OCI-LY3 (cell line): ENCODE measurements around the gene CYTH1.

Experiments used
- H2AFZ ChIP-seq: fragments of 200-600, 300-600 bp; shearing (Covaris generic); 2 replicates; pipeline ENCODE4 v1.6.0; 2014; ENCODE audit warnings: antibody characterized with exemption, low read depth, low read length
- H3K27ac ChIP-seq: fragments of 200-600, 300-600 bp; sonication (generic); 2 replicates; pipeline ENCODE4 v1.5.1; 2014; ENCODE audit warnings: mild to moderate bottlenecking, low read length, moderate library complexity, mixed read lengths
- H3K27me3 ChIP-seq: fragments of 200-600, 300-600 bp; sonication (generic); 2 replicates; pipeline ENCODE4 v1.6.1; 2014; ENCODE audit warnings: low read depth, low read length, mixed read lengths
- H3K36me3 ChIP-seq: fragments of 200-600, 300-600 bp; sonication (generic); replicated peaks from 2 replicates; pipeline ENCODE3; 2014; ENCODE audit warnings: low read depth, low read length, mixed read lengths
- H3K4me1 ChIP-seq: fragments of 300-600, 200-600 bp; sonication (generic); 2 replicates; pipeline ENCODE4 v1.6.1; 2014; ENCODE audit warnings: low read length, mixed read lengths
- H3K4me2 ChIP-seq: fragments of 200-600, 300-600 bp; sonication (generic); 2 replicates; pipeline ENCODE4 v1.6.1; 2014; ENCODE audit warnings: low read length, mixed read lengths
- H3K4me3 ChIP-seq: fragments of 300-600, 200-600 bp; sonication (generic); 2 replicates; pipeline ENCODE4 v1.5.1; 2014; ENCODE audit warnings: antibody characterized with exemption, mild to moderate bottlenecking, low read length, moderate library complexity
- H3K79me2 ChIP-seq: fragments of 300-600, 200-600 bp; shearing (Covaris generic); 2 replicates; pipeline ENCODE4 v1.6.1; 2014; ENCODE audit warnings: mild to moderate bottlenecking, low read length, mixed read lengths
- H3K9ac ChIP-seq: fragments of 300-600, 200-600 bp; shearing (Covaris generic); 2 replicates; pipeline ENCODE4 v1.6.0; 2014; ENCODE audit warnings: mild to moderate bottlenecking, low read length, moderate library complexity
- H3K9me3 ChIP-seq: fragments of 200-600, 300-600 bp; shearing (Covaris generic); 2 replicates; pipeline ENCODE4 v1.6.1; 2014; ENCODE audit warnings: low read length, mixed read lengths; ENCODE audit not compliant: insufficient read depth
- H4K20me1 ChIP-seq: fragments of 200-600, 300-600 bp; sonication (generic); 2 replicates; pipeline ENCODE4 v1.6.1; 2016; ENCODE audit warnings: low read length, mixed read lengths; ENCODE audit not compliant: insufficient read depth
- CTCF ChIP-seq: fragments of 200-600, 300-600 bp; sonication (generic); IDR thresholded peaks from 2 replicates; pipeline ENCODE4 v1.5.1; 2014; ENCODE audit warnings: antibody characterized with exemption, low read length, low read depth
- EZH2phosphoT487 ChIP-seq: fragments of 200-600 bp; shearing (Covaris generic); IDR thresholded peaks from 2 replicates; pipeline ENCODE4 v1.6.1; 2018; ENCODE audit warnings: antibody characterized with exemption, mixed run types, low read depth

CYTH1 gene

GRCh38 chr17:78731904-78732303 is 50.2 kb downstream of the CYTH1 start:
- TF ChIP-seq EZH2phosphoT487 = no peak
- no peak overlapping the region for H3K4me3 ChIP-seq
- H3K79me2 ChIP-seq = peaks cover 99% of the 10 kb centered on the region
- no peak overlapping the region for H3K9ac ChIP-seq
- H2AFZ ChIP-seq = no peak overlapping the region
- H3K27ac ChIP-seq = no peak overlapping the region
- H3K27me3 ChIP-seq = no peaks in the 10 kb centered on the region
- peaks cover 7% of the 10 kb centered on the region for H3K36me3 ChIP-seq
- H3K4me1 ChIP-seq = peaks cover 44% of the 10 kb centered on the region
- H3K4me2 ChIP-seq = no peak overlapping the region
- peaks cover 71% of the 10 kb centered on the region for H4K20me1 ChIP-seq
- H3K9me3 ChIP-seq = no peaks in the 10 kb centered on the region

- H3K79me2 ChIP-seq = peaks cover 99% of the 10 kb centered on the region
- H3K4me1 ChIP-seq = peaks cover 50% of the 10 kb centered on the region
- no peak overlapping the region for H3K9ac ChIP-seq
- no peaks in the 10 kb centered on the region for H3K9me3 ChIP-seq
- H4K20me1 ChIP-seq = peaks cover 79% of the 10 kb centered on the region
- no peak for TF ChIP-seq EZH2phosphoT487
- TF ChIP-seq CTCF = no peak
- no peak overlapping the region for H2AFZ ChIP-seq
- no peak overlapping the region for H3K4me3 ChIP-seq
- H3K27ac ChIP-seq = no peak overlapping the region
- H3K4me2 ChIP-seq = no peak overlapping the region
- H3K36me3 ChIP-seq = peaks cover 10% of the 10 kb centered on the region
- H3K27me3 ChIP-seq = no peaks in the 10 kb centered on the region
Measured at GRCh38 chr17:78729641-78730040, 52.4 kb downstream of the CYTH1 start.

- TF ChIP-seq EZH2phosphoT487 (no peak), CTCF (no peak)
- Histone ChIP-seq H4K20me1 (peaks cover 87% of the 10 kb centered on the region), H3K27ac (no peak overlapping the region), H3K79me2 (peaks cover 99% of the 10 kb centered on the region), H3K4me2 (no peak overlapping the region), H3K9me3 (no peaks in the 10 kb centered on the region), H3K4me1 (peaks cover 49% of the 10 kb centered on the region), H3K27me3 (no peaks in the 10 kb centered on the region), H3K36me3 (peaks cover 10% of the 10 kb centered on the region), H3K9ac (no peak overlapping the region), H2AFZ (no peak overlapping the region), H3K4me3 (no peak overlapping the region)
Measured at GRCh38 chr17:78728495-78728894, 53.6 kb downstream of the CYTH1 start.

GRCh38 chr17:78727476-78728229 is 54.4 kb downstream of the CYTH1 start:
- TF ChIP-seq CTCF (no peak), EZH2phosphoT487 (no peak)
- Histone ChIP-seq H4K20me1 (peaks cover 88% of the 10 kb centered on the region), H3K79me2 (peaks cover 99% of the 10 kb centered on the region), H3K36me3 (peaks cover 10% of the 10 kb centered on the region), H3K4me2 (no peak overlapping the region), H3K27ac (no peak overlapping the region), H3K27me3 (no peaks in the 10 kb centered on the region), H3K4me1 (peaks cover 51% of the 10 kb centered on the region), H3K9me3 (no peaks in the 10 kb centered on the region), H3K9ac (no peak overlapping the region), H2AFZ (no peak overlapping the region), H3K4me3 (no peak overlapping the region)
